OCI-M1 (cell line): ENCODE measurements around the gene TSPY10.
"Not testable (repeated sequence)": the region's sequence is repeated elsewhere in the genome, so short reads cannot be mapped to it uniquely, and the experiment has no call there.

Experiments
- DNase-seq: peaks from one replicate; lab custom pipeline; 2025; lab: John Stamatoyannopoulos, UW

Gene TSPY10, protein sequence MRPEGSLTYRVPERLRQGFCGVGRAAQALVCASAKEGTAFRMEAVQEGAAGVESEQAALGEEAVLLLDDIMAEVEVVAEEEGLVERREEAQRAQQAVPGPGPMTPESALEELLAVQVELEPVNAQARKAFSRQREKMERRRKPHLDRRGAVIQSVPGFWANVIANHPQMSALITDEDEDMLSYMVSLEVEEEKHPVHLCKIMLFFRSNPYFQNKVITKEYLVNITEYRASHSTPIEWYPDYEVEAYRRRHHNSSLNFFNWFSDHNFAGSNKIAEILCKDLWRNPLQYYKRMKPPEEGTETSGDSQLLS

DNA sequence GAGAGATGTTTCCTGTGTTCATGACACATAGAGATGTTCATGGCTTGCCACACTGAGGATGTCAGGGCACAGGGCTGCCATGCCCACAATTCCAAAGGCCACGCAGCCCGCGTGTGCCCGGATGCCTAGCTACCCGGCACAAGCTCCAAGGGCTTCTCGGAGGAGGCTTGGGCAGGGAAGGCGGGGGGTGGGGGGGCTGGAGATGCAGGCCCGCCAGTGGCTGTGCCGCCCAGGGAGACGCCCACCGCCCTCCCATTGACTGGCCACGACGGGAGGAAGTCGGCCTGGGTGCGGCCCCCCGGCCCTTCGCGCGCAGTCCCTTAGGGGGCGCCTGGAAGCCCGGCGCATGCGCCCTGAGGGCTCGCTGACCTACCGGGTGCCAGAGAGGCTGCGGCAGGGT lies at the start of gene TSPY10:
TSPY10 (plus strand) TSS at position 301 of the 400 bp plus-strand sequence; CDS start at position 347, 46 bp downstream.
- DNase-seq: not testable (repeated sequence)

DNA sequence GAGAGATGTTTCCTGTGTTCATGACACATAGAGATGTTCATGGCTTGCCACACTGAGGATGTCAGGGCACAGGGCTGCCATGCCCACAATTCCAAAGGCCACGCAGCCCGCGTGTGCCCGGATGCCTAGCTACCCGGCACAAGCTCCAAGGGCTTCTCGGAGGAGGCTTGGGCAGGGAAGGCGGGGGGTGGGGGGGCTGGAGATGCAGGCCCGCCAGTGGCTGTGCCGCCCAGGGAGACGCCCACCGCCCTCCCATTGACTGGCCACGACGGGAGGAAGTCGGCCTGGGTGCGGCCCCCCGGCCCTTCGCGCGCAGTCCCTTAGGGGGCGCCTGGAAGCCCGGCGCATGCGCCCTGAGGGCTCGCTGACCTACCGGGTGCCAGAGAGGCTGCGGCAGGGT lies 40.7 kb upstream of the TSPY10 start, which contains the start of gene TSPY9:
TSPY9 (plus strand) TSS at position 301 of the 400 bp plus-strand sequence; CDS start at position 347, 46 bp downstream.
- DNase-seq: not testable (repeated sequence)

DNA sequence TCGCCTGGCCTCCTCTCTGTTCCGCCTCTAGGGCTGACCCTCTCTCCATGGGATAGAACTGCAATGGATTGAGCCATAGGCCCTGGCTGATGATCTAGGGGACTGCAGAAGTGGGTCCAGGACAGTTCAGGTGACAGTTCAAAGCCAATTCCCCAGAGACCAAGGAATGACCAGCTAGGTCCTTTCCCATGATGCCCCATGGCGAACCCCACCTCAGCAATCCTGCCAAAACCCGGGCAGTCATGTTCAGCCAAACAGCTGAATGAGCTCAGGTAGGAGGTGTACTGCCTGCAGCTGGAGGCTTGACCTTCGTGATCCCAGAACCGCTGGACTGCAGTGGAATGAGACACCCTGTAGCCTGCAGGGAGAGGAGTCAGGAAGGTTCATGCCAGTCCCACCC lies 23.3 kb upstream of the TSPY10 start:
- DNase-seq: not testable (repeated sequence)

DNA sequence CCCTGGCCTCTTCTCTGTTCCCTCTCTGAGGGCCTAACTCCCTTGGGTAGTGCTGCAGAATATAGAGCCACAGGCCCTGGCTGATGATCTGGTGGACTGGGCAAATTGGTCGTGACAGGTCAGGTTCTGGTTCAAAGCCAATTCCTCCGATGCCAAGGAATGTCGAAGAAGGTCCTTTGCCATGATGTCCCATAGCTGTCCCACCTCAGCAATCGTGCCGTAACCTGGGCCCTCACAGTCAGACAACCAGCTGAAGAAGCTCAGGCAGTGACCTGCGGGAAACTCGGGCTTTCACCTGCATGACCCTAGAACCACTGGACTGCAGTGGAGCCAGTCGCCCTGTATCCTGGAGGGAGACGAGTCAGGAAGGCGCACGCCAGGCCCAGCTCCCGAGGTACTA lies 11.4 kb upstream of the TSPY10 start:
- DNase-seq: not testable (repeated sequence)
